GM12872 (cell line): ENCODE results near the gene FCAR.

ENCODE experiments used
- TF ChIP-seq, protein P1 (sequence below): IDR thresholded peaks from 3 replicates; pipeline ENCODE4 v1.5.1; 2011; ENCODE audit warnings: low read depth, mild to moderate bottlenecking, low read length, moderate library complexity; ENCODE audit not compliant: insufficient read depth

Gene FCAR

GRCh38 chr19:54902061-54902460 lies 28.0 kb downstream of the FCAR start:
- TF ChIP-seq, protein P1, sequence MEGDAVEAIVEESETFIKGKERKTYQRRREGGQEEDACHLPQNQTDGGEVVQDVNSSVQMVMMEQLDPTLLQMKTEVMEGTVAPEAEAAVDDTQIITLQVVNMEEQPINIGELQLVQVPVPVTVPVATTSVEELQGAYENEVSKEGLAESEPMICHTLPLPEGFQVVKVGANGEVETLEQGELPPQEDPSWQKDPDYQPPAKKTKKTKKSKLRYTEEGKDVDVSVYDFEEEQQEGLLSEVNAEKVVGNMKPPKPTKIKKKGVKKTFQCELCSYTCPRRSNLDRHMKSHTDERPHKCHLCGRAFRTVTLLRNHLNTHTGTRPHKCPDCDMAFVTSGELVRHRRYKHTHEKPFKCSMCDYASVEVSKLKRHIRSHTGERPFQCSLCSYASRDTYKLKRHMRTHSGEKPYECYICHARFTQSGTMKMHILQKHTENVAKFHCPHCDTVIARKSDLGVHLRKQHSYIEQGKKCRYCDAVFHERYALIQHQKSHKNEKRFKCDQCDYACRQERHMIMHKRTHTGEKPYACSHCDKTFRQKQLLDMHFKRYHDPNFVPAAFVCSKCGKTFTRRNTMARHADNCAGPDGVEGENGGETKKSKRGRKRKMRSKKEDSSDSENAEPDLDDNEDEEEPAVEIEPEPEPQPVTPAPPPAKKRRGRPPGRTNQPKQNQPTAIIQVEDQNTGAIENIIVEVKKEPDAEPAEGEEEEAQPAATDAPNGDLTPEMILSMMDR = no peak

DNA sequence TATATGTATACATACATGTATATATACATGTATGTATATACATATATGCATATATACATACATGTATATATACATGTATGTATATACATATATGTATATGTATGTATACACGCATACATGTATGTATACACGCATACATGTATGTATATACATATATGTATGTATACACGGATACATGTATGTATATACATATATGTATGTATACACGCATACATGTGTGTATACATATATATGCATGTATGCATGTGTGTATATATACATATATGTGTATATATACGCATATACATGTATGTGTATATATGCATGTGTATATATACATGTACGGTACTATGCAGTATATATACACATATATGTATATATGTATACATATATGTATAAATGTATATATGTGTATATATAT lies 29.3 kb downstream of the FCAR start:
- TF ChIP-seq, protein P1 = no peak

DNA sequence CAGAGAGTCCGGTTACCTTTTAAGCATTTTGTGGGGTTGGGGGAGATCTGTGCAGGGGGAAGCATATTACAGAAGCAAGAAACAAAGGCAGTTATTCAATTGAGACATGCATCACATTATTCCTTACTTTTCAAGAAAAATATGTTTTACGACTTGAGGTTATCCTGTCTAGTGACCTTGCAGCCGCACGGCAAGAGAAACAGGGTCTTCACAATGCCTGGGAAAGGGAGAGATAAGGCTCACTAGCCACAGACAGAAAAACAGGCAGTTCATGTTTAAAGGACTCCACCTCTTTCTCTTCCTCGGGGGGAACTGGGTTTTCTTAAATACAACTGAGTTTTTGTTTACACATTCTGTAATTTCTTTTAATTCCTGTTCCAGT lies 31.4 kb downstream of the FCAR start:
- TF ChIP-seq, protein P1 = no peak

DNA sequence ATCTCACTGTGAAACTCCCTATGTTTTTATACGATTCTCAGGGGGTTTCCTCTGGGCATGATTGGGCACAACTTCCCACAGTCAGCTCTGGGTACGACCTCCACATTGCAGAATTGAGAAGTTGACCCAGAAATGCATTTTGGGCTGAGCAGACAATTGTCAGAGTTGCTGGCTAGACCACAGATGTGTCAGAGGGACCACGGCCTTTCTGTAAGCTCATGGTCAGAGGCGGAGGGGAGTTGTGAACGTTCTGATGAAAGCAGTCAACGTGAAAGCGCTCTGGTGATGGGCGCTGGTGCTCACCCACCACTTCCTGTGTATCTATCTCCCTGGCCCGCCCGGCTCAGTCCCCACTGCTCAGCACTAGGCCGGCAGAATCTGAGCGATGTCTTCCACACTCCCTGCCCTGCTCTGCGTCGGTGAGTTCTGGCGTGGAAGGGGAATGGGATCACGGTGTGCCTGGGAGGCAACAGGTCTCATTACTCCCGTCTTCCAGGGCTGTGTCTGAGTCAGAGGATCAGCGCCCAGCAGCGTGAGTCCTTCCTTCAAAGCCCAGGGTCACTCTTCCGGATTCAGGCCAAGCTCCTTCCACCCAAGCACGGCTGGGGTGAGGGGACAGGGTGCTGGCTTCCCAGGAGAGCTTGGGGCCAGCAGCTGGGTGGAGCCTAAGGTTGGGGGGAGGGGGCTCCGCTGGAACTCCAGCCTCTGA lies 31.9 kb downstream of the FCAR start, which contains the start of gene NCR1:
NCR1 (plus strand) TSS at position 346 of the 709 bp plus-strand sequence; CDS start at position 386, 40 bp downstream.
- TF ChIP-seq, protein P1 = no peak

DNA sequence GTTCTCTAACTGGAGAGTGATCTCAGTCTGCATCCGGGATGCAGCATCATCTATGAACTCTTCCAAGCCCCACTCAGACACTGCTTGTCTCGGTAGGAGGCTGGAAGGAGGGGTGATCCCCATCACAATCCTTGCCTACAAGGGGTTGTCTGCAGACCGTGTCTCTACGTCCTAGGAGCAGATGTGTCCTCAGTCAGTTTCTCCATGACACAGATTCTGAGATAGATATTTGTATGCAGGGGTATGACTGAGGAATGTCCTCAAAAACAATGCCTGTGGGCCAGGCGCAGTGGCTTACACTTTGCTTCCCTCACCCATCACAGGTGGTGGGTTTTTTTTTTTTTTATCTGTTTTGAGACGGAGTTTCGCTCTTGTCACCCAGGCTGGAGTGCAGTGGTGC lies 32.8 kb downstream of the FCAR start:
- TF ChIP-seq, protein P1 = no peak

DNA sequence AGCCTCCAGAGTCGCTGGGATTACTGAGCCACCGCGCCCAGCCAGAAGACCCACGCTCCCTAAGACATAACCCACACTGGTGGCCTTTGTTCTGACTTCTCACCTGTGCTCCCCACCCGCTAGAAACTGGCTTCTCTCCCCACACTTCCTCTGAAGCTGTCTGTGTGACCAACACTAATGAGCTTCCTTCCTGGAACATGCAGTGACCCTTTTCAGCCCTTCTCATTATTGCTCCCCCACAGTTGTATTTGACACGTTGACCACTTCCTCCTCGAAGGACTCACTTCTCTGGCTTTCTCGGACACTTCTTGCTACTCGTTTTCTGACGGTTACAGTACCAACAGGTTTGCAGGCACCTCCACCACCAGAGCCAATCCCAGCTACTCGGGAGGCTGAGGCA lies 42.8 kb downstream of the FCAR start:
- TF ChIP-seq, protein P1 = no peak

DNA sequence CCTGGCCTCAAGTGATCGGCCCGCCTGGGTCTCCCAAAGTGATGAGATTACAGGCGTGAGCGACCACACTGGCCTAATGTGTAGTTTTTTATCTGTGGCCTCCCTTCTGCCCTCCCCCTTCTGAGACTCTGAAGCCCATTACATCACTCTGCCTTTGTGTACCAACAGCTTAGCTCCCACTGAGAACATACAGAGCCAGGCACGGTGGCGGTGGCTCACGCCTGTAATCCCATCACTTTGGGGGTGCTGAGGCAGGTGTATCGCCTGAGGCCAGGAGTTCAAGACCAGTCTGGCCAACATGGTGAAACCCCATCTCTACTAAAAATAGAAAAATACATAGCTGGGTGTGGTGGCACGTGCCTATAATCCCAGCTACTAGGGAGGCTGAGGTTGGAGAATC lies 44.5 kb downstream of the FCAR start:
- TF ChIP-seq, protein P1 = no peak
